HG03196 (cell line): Measurements from ENCODE around the gene ZNG1A.
A peak's percentile ranks its signal among the peaks of the same experiment; 100 is the strongest.
"Not testable (repeated sequence)": the region's sequence is repeated elsewhere in the genome, so short reads cannot be mapped to it uniquely, and the experiment has no call there.

ENCODE experiments used
- ATAC-seq: cut with Tn5 transposase; IDR thresholded peaks from one replicate; pipeline ENCODE4 v1.9.1; 2021; ENCODE audit not compliant: unreplicated experiment

The ZNG1A gene

DNA sequence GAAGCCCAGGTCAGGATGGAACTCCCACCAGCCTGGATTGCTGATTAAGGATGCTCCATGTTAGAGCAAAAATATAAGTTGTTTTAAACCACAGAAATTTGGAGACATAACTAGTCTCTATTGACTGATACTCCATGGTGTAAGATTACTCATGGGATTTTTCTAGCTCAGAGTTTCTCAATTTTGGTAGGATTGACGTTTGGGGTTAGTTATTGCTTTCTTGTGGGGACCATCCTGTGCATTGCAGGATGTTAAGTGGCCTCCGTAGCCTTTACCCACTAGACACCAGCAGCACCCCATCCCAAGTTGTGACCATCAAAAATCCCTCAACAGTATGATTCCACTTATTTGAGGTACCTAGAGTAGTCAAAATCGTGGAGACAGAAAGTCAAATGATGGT is 80.1 kb downstream of the ZNG1A start:
- ATAC-seq, result not testable (repeated sequence)

- not testable (repeated sequence) for ATAC-seq
Observed at GRCh38 chr9:94992-95391, 83.9 kb downstream of the ZNG1A start.

- not testable (repeated sequence) for ATAC-seq
Observed at GRCh38 chr9:94323-94722, 84.5 kb downstream of the ZNG1A start.

DNA sequence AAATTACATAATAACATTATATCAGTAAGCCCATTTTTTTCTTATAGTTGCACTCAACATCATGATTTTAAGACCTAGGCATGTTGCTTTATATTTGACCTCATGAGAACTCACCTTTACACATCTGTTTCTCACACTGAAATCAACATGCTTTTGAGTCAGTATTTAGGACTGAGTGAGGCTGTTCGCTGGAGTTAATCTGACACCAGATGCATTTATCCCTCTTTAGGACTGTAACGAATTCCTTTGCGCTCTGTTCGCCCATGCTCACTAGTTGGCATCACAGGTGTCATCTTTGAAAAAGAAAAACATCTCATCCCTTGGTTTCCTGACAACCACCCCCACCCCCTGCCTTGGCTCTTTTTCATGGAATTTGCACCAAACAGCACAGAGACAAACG is 84.9 kb downstream of the ZNG1A start:
- not testable (repeated sequence) for ATAC-seq

- not testable (repeated sequence) for ATAC-seq
Observed at GRCh38 chr9:90851-91250, 88.0 kb downstream of the ZNG1A start.

DNA sequence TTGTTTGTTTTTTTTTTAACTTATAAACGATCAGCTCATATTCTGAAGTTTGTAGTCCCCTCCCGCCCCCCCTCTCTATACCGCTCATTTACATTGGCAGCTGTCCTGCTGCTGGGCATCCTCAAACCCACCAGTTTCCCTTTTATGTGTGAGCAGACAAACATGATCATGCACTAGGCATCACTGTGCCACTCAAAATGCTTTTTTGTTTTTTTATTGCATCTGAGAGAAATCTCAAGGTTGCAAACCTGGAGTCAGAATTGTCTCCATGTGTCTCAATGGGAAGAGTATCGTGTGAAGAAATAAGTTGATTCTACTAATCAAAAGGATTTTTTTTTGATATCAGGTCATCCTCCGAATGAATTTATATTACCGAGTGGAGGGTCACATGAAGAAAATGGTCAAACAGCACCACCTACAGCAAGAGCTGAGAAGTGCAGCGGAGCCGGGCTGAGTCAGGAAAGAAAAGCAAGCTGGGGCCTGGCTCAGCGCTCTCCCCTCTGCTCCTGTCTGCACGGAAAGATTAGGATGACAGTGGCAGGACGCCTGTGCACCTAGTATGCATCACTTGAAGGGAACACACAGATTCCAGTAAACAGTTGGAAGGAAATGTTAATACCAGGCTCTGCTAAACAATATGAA is 90.3 kb downstream of the ZNG1A start:
- ATAC-seq, result peak; percentile 89

GRCh38 chr9:87860-88259 is 91.0 kb downstream of the ZNG1A start:
- ATAC-seq, result not testable (repeated sequence)

DNA sequence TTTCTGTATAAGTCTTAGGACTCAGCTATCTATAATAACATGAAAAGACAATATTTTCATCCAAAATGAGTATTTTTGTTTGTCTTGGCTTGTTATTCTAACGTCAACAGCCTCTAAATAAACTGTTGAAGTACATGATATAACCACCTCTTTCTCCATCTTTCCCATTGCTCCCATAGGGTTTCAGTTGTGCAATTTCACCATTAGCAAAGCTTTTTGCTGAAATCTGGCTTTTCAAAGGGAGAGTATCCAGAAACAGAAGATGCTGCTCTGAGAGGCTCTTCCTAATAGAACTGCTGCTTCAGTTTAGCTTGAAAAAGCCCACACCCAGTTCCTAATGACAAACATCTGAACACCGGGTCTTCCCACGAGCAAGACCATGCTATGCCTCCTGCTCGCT is 91.8 kb downstream of the ZNG1A start:
- ATAC-seq, result not testable (repeated sequence)

- not testable (repeated sequence) for ATAC-seq
Observed at GRCh38 chr9:86697-87096, 92.2 kb downstream of the ZNG1A start.

DNA sequence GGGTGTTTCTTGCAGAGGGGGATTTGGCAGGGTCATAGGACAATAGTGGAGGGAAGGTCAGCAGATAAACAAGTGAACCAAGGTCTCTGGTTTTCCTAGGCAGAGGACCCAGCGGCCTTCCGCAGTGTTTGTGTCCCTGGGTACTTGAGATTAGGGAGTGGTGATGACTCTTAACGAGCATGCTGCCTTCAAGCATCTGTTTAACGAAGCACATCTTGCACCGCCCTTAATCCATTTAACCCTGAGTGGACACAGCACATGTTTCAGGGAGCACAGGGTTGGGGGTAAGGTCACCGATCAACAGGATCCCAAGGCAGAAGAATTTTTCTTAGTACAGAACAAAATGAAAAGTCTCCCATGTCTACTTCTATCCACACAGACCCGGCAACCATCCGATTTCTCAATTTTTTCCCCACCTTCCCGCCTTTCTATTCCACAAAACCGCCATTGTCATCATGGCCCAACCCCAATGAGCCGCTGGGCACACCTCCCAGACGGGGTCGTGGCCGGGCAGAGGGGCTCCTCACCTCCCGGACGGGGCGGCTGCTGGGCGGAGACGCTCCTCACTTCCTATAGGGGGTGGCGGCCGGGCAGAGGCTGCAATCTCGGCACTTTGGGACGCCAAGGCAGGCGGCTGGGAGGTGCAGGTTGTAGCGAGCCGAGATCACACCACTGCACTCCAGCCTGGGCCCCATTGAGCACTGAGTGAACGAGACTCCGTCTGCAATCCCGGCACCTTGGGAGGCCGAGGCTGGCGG is 95.7 kb downstream of the ZNG1A start:
- ATAC-seq, result not testable (repeated sequence)

DNA sequence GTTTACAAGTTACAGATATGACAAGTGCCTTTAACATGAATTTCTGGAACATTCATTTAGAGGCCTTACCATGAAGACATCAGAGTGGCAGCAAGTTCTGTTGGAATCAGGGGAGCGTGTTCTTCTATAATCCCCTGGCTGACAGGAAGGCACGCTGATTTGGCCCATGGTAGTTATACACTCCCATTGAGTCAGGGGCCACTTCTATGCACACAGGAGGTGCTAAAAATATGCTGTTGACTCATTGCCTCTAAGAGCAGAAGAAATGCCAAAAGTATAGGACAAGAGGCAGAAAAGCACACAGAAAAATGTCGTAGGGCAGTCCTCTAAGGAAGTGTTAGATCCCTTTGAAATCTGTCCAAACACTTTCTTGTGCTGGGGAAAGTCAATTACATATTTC is 100.5 kb downstream of the ZNG1A start:
- ATAC-seq, result not testable (repeated sequence)

- ATAC-seq, result not testable (repeated sequence)
Observed at GRCh38 chr9:76389-76788, 102.5 kb downstream of the ZNG1A start.

DNA sequence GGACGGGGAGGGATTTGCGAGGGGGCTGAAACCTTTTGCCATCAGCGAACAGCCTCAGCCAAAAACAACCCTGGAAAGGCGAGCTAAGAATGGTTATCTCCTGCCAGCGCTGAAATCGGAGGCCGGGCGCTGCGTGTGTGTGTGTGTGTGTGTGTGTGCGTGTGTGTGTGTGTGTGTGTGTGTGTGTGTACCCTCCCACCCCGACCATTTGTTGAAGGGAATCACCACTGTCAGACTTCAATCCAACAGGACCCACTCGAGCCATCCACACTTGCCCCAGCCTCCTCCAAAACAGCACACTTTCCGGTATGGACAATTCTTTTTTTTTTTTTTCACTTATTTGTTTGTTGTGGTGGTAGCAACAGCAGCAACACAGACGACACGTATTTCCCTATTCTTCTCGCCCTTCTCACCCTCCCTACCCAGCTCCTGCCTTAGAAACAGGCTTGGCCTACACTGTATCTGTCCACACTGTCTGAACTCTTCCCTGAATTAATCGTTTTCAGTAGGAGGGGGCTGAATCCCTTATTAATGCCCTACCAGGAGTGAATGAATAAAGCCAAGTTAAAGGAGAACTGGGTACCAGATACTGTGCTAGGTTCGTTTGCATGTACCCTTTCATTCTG is 104.8 kb downstream of the ZNG1A start:
- not testable (repeated sequence) for ATAC-seq

GRCh38 chr9:73076-73899 is 105.6 kb downstream of the ZNG1A start:
- ATAC-seq, result not testable (repeated sequence)
